Psoas muscle (tissue), 8 donors: ENCODE results near the gene TMEM215. TPM values are rescaled to one million over a fixed set of nuclear protein-coding genes. Genes with fewer than 3 reads are reported as not detected.
"Not testable (repeated sequence)": the region's sequence is repeated elsewhere in the genome, so short reads cannot be mapped to it uniquely, and the experiment has no call there.

Experiments used
- ATAC-seq, 4 donors: fragments of 200-7000 bp; cut with Tn5 transposase; one replicate each; pipeline ENCODE4 v1.9.1; 2020; ENCODE audit warnings: moderate library complexity in 3 of 4, mild to moderate bottlenecking in 2 of 4
- DNase-seq, 2 donors: peaks; one replicate each; pipeline ENCODE4 v3.0.0-alpha.2; 2020
- H3K27ac ChIP-seq: fragments of 200-600 bp; one replicate; pipeline ENCODE4 v1.8.0; 2022
- H3K27me3 ChIP-seq, 3 donors: fragments of 200-600 bp in 1 of 3; one replicate each; pipeline versions ENCODE4 v1.6.1 to v1.8.0; 2013 to 2022; ENCODE audit warnings: low read length in 2 of 3, mild to moderate bottlenecking in 2 of 3, moderate library complexity in 1 of 3; ENCODE audit not compliant: insufficient read depth in 3 of 3
- H3K36me3 ChIP-seq, 2 donors: fragments of 200-600 bp in 1 of 2; one replicate each; pipeline versions ENCODE4 v1.6.1 to v1.8.0; 2013 to 2022; ENCODE audit warnings: low read depth in 1 of 2, mild to moderate bottlenecking in 1 of 2, moderate library complexity in 1 of 2; ENCODE audit not compliant: insufficient read depth in 1 of 2
- H3K4me1 ChIP-seq: fragments of 200-600 bp; one replicate; pipeline ENCODE4 v1.8.0; 2022
- H3K4me3 ChIP-seq: fragments of 200-600 bp; one replicate; pipeline ENCODE4 v1.8.0; 2022; ENCODE audit warnings: mild to moderate bottlenecking
- H3K9me3 ChIP-seq: fragments of 200-600 bp; one replicate; pipeline ENCODE4 v1.8.0; 2022
- CTCF ChIP-seq: fragments of 200-600 bp; IDR thresholded peaks from one replicate; pipeline ENCODE4 v1.8.0; 2022; ENCODE audit warnings: antibody characterized with exemption
- WGBS, 3 donors: extraction: QIAGEN DNeasy Blood & Tissue Kit; methylation state at CpG; one replicate each; pipeline versions ENCODE4 v1.1.6 to v1.1.7; 2013; 5-methylcytosine and 5-hydroxymethylcytosine counted together
- intact Hi-C, 2 donors: fragments of 100-400 bp; cut with DNase I; formaldehyde crosslinking; loops; one replicate each; pipeline versions ENCODE4 v1.11.0 to v1.14.2; 2022
- polyA plus RNA-seq, 3 donors: library from polyadenylated mRNA; stranded (reverse); fragments of 200-250 nt; gene quantifications; one replicate each; pipeline ENCODE4 v1.2.3, GENCODE V29; 2013
- total RNA-seq, 4 donors: library from RNA; stranded (reverse); fragmentation: NEBNext Ultra II Directional in 2 of 4; extraction: Animal tissue kit (Norgen Biotek cat#: 25700) in 2 of 4; gene quantifications; one replicate each; pipeline versions ENCODE4 v1.2.1 to v1.2.4, GENCODE V29; 2021 to 2023
- donor health status: healthy with polysubstance abuse.
- donor health status: DM: no; HTN: no; CAD: no; lungs with moderate emphysema.
- donor health status: Bipolar disorder and iron deficiency.
- donor health status: healthy.
- donor health status: DM: yes; HTN: yes; CAD: no.
- donor health status: DM: no; HTN: no; CAD: no.
- donor health status: DM: no; HTN: no; CAD: no.
- donor health status: DM: yes; HTN: yes; CAD: no.

The TMEM215 gene
- total and polyA plus RNA-seq, 7 donors = 0.12 TPM; not detected in 6

- peaks cover 26% of the 10 kb centered on the region for H3K9me3 ChIP-seq
- no peak overlapping the region for H3K4me3 ChIP-seq
- H3K36me3 ChIP-seq = no peaks in the 10 kb centered on the region
- 57 to 64% (median 64%) methylated on average over 1 of the region's 1 CpG for WGBS, 3 donors
- no peaks in the 10 kb centered on the region for H3K4me1 ChIP-seq
- TF ChIP-seq CTCF = no peak
- H3K27me3 ChIP-seq = peaks cover 0 to 10% (median 0%) of the 10 kb centered on the region in 3 donors
- no peak for DNase-seq
- no peak for ATAC-seq
- intact Hi-C loops = no loop called here
- H3K27ac ChIP-seq = no peak overlapping the region
Measured at GRCh38 chr9:32775283-32775682, 8.1 kb upstream of the TMEM215 start.

GRCh38 chr9:32776201-32776600 lies 7.1 kb upstream of the TMEM215 start:
- no peak overlapping the region for H3K4me3 ChIP-seq
- peaks cover 0 to 19% (median 0%) of the 10 kb centered on the region in 3 donors for H3K27me3 ChIP-seq
- ATAC-seq (no peak), DNase-seq (no peak)
- intact Hi-C loops = no loop called here
- no peak overlapping the region for H3K27ac ChIP-seq
- no peak for TF ChIP-seq CTCF
- 66 to 74% (median 72%) methylated on average over 3 of the region's 3 CpGs for WGBS, 3 donors
- H3K9me3 ChIP-seq = peaks cover 26% of the 10 kb centered on the region
- no peaks in the 10 kb centered on the region for H3K4me1 ChIP-seq
- no peaks in the 10 kb centered on the region for H3K36me3 ChIP-seq

- TF ChIP-seq CTCF = no peak
- intact Hi-C loops = loop anchor here in 1 of 2 donors (5.0 kb wide), 1 partner anchor 45 kb away; no protein-coding TSS in a partner anchor
- Histone ChIP-seq H3K36me3 (no peaks in the 10 kb centered on the region), H3K4me3 (peak overlapping the region; percentile 54), H3K27ac (no peak overlapping the region), H3K27me3 (peaks cover 0 to 56% (median 17%) of the 10 kb centered on the region in 3 donors), H3K4me1 (no peaks in the 10 kb centered on the region), H3K9me3 (no peaks in the 10 kb centered on the region)
- DNase-seq = peak in 1 of 2 donors; percentile 42
- WGBS, 3 donors = 3 to 5% (median 4%) methylated on average over 43 to 45 of the region's 45 CpGs
- ATAC-seq = peak in 1 of 4 donors; percentile 30
Measured at GRCh38 chr9:32782476-32783167, 718 bp upstream of the TMEM215 start.

- H3K4me1 ChIP-seq = no peaks in the 10 kb centered on the region
- H3K36me3 ChIP-seq = no peaks in the 10 kb centered on the region
- no peak for ATAC-seq
- H3K27ac ChIP-seq = no peak overlapping the region
- peaks cover 0 to 21% (median 11%) of the 10 kb centered on the region in 3 donors for H3K27me3 ChIP-seq
- no peak overlapping the region for H3K4me3 ChIP-seq
- H3K9me3 ChIP-seq = no peaks in the 10 kb centered on the region
- intact Hi-C loops = no loop called here
- 28 to 39% (median 33%) methylated on average over 2 of the region's 2 CpGs for WGBS, 3 donors
- TF ChIP-seq CTCF = no peak
- no peak for DNase-seq
Measured at GRCh38 chr9:32787816-32788215, 4.5 kb downstream of the TMEM215 start.

GRCh38 chr9:32796015-32796414 lies 12.7 kb downstream of the TMEM215 start:
- H3K27ac ChIP-seq, DNase-seq, H3K9me3 ChIP-seq, H3K4me3 ChIP-seq, ATAC-seq, intact Hi-C loops, H3K4me1 ChIP-seq, H3K27me3 ChIP-seq, H3K36me3 ChIP-seq: not testable (repeated sequence)
- 45 to 52% (median 52%) methylated on average over 3 of the region's 3 CpGs for WGBS, 3 donors
